ENCODE data around the gene ANKAR.
"Not testable (repeated sequence)": the region's sequence is repeated elsewhere in the genome, so short reads cannot be mapped to it uniquely, and the experiment has no call there.

ANKAR gene, protein sequence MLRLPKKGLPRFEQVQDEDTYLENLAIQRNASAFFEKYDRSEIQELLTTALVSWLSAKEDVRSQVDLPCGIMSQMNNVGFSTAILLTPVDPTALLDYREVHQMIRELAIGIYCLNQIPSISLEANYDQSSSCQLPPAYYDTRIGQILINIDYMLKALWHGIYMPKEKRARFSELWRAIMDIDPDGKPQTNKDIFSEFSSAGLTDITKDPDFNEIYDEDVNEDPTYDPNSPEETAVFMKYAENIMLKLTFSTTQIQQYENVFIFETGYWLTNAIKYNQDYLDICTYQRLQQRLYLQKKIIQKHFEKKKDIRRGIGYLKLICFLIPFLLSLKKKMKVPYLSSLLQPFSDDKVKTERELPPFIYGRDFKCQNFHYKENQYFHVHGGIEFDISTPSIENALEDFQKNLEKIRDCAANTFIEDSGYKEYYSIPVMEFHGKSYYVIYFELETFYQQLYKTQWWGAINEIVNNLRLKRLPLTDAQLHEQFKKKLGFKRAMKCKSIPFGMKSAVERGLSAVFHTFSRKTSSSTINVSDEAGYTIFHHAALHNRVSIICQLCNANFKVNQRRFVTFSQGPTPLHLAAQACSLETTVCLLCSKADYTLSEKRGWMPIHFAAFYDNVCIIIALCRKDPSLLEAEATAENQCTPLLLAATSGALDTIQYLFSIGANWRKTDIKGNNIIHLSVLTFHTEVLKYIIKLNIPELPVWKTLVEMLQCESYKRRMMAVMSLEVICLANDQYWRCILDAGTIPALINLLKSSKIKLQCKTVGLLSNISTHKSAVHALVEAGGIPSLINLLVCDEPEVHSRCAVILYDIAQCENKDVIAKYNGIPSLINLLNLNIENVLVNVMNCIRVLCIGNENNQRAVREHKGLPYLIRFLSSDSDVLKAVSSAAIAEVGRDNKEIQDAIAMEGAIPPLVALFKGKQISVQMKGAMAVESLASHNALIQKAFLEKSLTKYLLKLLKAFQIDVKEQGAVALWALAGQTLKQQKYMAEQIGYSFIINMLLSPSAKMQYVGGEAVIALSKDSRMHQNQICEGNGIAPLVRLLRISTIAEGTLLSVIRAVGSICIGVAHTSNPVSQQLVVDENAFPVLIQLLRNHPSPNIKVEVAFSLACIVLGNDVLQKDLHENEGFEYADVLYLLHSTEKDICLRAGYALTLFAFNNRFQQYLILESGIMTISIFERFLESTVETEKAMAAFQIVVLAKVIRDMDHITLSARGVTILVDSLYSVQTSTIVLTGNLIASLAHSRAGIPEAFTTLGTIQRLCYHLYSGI (N-terminal part only)

DNA sequence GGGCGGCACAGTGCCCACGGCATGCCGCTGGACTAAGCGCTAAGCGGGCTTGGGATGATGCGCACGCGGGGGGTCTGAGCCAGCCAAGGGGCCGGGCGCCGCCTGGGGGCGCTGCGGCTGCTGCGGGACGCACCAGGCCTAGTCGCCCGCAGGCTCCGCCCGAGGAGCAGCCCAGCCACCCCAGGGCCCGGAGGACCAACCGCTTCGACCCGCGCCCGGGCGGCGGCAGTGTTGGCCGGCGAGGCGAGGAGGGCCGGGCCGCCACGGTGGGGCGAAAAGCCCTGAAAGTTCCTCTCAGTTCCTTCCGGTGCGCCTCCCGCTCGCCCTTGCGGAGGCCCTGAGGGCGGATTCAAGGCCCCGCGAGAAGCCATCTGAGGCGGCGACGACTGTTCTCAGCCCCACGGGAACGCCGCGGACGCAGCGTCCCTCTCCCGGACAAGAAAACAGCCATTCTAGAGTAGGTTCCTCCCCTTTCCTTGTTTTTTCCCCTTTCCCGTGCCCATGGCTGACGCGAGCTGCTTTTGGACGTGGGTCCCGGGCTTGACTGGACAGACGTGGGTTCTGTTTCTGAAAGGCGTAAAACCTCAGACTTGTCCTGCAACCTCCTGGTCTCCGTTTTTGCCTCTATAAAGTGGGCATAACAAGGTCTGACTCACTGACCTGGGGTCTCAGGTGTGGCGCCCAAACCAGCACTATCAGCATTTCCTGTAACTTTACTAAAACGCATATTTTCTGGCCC is at the start of gene ANKAR:
ANKAR (plus strand) TSS at position 297 of the 739 bp plus-strand sequence. CDS start 1,821 bp downstream, outside the sequence.
- DNase-seq (ENCODE audit: extremely low read depth in 1 of 2, low read depth in 1 of 2), result peak; percentile 45 to 70

DNA sequence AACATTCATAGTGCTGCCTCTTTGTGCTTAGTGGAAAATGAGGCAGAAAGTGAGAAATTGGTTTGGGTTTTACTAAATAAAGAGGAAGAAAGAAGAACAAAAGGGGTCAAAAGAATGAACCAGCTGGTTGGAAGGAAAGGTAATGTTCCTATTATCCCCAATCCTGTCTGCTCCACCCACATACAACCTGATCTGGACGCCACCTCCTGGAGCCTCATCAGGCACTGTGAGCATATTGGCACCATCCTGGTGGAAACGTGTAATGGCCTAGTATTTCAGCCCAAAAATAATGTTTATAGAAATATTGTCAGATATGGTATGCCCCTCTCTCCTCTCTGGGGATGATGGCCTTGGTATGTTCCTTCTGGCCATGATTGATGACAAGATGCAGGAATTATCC is 48.8 kb upstream of the ANKAR start:
- no peak for DNase-seq (ENCODE audit: extremely low read depth in 1 of 2, low read depth in 1 of 2)

DNA sequence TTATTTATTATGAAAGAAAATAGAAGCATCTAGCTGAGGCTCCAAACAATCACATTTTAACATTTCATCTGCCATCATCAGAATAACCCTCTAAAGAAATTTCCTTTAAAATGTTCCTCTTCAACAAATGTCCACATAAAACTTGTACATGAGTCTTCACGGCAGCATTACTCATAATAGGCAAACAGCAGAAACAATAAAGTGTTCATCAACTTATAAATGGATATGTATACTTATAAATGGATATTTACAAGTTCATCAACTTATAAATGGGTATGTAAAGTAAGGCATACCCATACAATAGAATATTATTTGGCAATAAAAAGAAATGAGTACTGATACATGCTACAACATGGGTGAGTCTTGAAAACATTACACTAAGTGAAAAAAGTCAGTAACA is 46.7 kb upstream of the ANKAR start:
- no peak for DNase-seq (ENCODE audit: extremely low read depth in 1 of 2, low read depth in 1 of 2)

DNA sequence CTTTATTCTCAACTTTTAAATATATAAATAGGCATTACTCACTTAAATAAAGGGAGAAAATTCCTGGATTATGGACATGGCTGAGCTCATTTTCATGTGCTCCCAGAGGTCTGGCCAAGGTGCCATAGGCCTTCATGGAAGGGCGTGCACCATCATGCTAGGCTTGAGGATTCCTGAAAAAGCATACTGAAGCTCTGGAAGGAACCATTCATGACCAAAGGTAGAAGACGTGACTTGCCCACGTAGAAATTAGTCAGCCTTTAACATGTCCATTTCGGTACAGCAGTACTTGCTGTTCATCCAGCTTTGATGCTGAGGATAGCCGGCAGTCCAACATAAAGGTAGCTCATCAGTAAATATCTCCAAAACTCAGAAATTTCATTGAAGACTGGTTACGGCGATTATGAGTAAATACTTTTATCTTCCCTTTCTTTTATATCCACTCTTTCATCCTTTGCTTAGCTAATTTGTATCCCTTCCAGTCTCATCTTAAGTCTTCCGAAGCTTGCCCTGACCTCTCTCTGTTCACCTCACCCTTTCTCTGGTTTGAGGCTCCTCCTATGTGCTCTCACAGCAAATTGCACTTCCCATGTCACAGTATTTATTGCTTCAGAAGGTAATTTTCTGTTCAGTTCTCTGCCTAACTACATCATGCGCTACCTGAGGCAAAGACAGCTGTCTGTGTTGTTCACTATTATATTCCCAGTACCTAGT is 45.5 kb upstream of the ANKAR start:
- no peak for DNase-seq (ENCODE audit: extremely low read depth in 1 of 2, low read depth in 1 of 2)

DNA sequence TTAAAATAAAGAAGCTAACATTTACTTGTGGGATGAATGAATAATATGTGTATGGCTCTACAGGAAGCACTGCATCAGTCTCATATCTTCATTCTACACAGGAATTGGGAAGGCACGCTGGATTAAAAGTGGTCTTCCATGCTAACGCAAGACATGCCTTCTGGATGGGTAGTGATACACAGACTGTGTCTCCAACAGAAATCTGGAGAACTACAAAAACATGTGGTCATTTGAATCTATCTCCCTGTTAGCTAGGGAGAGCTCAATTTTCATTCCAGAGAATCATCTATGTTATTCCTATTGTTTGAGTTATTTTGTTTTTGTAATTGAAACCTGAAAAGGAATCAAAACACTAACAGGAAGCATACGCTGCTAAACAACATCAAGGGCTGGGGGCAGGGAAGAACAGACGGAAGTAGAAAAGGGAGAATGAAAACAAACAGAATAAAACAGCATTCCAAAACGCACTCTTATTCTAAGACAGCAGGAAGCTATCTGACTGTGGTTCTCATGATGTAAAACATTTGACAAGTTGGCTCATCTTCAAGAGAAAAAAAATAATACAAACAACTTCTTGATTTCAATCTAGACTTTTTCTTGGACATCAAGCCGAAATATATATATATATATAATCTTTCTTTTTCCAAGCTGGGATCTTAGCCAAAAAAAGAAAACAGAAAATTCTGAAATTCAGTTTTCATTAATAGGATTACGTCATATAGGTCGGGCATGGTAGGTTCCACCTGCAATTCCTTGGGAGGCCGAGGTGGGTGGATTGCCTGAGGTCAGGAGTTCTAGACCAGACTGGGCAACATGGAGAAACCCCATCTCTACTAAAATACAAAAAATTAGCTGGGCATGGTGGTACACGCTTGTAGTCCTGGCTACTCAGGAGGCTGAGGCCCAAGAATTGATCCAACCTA is 44.7 kb upstream of the ANKAR start:
- DNase-seq (ENCODE audit: extremely low read depth in 1 of 2, low read depth in 1 of 2), result no peak

DNA sequence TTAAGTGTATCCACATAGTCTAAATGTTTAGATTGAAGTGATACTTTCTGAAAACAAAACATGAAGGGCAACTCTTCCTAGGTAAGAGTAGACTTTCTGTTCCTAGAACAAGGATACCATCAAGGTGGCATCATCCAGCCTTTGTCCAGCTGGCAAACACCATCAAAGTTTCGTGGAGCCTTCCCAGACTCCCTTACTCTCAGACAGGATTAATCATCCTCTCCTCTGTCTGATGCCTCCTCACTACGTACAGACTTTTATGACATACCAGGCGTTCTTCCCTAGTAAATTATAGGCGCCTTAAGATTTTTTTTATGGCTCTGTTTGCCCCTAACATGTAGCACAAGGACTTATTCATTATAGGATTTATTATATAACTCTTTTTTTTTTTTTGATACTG is 42.6 kb upstream of the ANKAR start:
- DNase-seq (ENCODE audit: extremely low read depth in 1 of 2, low read depth in 1 of 2), result no peak

DNA sequence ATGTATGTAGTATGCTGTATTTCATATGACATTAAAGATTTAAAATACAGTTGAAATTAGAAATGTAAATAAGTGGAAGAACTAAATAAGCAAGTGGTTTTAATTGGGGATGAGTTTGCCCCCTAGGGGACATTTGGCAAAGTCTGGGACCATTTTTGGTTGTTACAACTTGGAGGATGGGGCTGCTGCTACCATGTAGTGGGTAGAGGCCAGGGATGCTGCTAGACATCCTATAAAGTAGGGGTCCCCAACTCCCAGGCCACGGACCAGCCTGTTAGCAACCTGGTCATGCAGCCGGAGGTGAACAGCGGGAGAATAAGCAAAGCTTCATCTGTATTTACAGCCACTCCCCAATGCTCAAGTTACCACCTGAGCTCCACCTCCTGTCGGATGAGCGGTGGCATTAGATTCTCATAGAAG is 41.1 kb upstream of the ANKAR start:
- DNase-seq (ENCODE audit: extremely low read depth in 1 of 2, low read depth in 1 of 2), result no peak

DNA sequence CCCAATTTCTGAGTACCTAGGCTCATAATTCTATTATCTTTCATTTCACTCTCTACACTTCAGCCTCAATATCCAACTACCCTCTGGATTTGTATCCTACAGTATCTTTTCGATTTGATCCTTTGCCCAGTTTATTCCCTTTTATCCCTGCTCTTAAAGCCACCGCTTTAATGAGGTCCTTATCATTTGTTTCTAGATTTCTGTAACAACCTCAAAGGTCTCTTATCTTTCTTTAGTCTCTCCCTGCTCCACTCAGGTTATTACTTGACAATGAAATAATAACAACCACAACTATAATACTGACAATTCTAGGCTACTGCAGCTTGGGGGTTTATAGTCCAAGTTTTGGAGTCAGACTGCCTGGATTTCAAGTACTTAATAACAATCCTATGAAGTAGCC is 39.1 kb upstream of the ANKAR start:
- DNase-seq (ENCODE audit: extremely low read depth in 1 of 2, low read depth in 1 of 2), result no peak

DNA sequence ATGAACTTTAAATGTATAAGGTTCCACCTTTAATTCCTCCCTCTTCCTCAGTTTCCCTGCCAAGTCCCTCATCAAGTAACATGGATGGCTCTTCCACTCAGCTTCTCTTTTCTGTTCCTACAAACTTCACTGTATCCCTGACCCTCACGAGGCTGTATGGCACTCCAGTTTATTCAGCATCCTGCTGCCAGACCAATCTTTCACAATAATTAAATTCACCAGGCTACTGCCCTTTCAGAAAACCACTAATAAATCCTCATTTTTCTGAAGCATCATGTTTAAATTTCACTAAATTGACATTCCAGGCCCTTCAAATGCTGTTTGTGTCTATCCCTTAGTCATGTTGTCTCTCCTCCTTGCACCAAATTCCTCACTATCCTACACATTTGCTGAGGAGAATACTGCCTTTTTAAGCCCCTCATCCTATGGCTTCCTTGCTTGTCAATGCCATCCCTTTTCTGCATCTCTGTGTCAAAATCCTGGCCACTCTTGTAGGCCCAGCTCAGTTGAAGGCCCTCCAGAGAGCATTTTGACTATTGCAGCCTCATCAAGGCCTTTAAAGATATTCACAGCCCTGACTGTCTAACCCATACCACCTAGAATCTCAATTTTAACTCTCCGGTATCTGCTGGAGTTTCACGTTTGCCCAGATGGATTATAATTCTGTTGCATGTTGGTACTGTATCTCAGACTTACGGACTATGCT is 36.0 kb upstream of the ANKAR start:
- DNase-seq (ENCODE audit: extremely low read depth in 1 of 2, low read depth in 1 of 2), result no peak

DNA sequence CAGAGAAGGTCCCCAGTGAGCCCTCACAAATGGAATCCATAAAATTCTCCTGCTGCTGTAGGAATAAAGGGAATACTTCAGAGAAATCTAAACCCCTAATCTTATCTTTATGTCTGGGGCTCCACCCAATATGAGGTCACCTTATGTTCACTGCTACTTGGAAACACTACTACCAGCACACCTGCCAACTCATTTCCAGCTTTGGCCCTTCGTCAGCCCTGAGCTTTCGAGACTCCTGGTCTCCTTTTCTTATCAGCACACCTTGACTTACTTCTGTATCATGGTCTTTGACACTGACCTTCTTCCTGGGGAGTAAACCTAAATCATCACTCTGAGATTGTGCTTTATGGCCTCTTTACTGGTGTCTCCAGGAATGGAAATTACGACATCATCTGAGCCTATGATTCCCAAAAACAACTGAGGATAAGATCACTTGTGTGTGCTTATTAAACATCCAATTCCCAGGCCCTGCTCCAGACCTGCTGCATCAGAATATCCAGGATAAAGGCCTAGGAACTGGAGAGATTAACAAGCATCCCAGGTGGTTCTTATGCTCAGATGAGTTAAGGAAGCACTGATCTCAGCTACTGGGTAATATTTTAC is 35.4 kb upstream of the ANKAR start:
- no peak for DNase-seq (ENCODE audit: extremely low read depth in 1 of 2, low read depth in 1 of 2)

DNA sequence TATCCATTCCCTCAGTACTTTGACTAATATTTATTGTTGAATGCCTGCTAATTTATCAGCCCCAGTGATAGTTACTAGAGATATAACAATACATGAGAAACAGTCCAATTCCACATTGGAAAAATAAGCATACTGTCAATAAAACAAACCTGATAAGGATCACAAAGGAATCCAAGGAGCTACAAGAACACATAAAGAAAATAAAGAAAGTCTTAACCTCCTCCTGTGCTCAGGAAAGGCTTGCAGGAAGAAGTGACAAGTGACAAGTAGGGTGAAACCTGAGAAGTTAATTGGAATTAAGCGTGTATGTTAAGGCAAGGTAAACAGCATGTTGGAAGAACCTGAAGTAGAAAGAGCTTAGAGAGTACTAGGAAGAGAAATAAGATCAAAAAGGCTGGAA is 33.5 kb upstream of the ANKAR start:
- no peak for DNase-seq (ENCODE audit: extremely low read depth in 1 of 2, low read depth in 1 of 2)

DNA sequence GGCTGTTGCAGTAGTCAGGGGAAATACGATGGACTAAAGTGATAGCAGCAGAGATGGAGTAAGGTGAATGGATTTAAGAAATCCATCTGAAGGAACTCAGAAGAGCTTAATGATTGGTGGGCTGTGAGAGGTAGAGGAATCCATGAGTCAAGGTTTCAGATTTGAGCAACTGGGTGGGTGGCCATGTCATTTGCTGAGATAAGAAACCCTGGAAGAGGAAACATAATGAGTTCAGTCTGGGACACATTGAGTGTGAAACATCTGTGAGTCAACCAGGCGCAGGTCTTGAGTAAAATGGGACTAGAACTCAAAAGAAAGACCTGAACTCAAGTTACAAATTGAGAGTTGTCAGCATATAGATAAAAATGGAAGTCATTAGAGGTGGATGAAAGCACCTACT is 32.9 kb upstream of the ANKAR start:
- no peak for DNase-seq (ENCODE audit: extremely low read depth in 1 of 2, low read depth in 1 of 2)

DNA sequence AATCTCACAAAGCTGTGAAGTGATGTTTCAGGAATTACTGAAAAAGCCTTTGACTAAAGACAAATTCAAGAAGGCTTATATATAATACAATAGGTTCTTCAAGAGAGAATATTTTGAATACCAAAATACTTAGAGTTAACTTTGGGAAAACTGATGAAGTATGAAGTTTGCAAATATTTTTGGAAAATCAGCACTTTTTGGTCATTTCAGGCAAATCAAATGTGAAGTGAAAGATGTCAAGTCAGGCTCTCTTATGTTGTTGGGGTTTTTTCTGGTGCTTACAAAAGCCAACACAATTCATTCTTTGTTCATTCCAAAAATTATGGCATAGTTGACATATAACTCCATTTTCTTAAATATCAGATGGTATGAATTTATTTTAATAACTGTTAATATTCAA is 27.9 kb upstream of the ANKAR start:
- no peak for DNase-seq (ENCODE audit: extremely low read depth in 1 of 2, low read depth in 1 of 2)

DNA sequence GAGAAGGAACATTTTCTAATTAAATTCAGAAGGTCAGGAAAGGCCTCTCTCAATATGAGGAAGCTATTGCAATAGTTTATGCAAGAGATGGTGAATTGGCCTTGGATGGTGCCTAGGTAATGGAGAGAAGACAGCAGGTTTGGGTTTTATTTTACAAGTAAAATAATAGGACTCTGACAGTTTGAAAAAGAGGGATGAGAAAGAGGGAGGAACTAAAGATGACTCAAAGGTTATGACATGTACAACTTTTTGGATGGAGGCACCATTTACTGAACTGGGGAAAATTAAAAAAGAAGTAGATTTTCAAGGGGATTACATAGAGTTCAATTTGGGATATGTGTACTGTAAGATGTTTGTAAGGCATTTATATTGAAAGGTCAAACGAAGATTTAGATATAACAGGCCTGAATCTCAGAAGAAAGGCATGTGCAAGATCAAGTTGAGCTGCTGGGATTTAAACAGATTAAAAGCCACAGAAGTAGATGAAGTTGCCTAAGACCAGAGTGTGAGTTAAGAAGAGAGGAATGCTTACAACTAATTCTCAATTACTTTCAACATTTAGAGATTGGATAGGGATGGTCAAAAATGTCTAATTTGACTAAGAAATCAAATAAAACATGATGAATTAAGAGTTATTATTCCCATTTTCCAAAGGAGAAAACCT is 25.5 kb upstream of the ANKAR start:
- DNase-seq (ENCODE audit: extremely low read depth in 1 of 2, low read depth in 1 of 2), result no peak

DNA sequence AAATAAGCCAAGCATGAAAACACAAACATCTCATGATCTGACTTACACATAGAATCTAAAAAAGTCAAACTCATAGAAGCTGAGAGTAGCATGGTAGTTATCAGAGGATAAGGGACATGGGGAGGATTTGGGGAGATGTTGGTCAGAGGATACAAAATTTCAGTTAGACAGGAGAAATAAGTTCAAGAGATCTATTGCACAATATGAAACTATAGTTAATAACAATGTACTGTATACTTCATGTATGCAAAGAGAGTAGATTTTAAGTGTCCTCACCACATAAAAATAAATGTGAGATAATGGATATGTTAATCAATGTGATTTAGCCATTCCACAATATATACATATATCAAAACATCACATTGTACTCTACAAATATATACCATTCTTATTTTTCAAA is 23.2 kb upstream of the ANKAR start:
- DNase-seq (ENCODE audit: extremely low read depth in 1 of 2, low read depth in 1 of 2), result no peak

DNA sequence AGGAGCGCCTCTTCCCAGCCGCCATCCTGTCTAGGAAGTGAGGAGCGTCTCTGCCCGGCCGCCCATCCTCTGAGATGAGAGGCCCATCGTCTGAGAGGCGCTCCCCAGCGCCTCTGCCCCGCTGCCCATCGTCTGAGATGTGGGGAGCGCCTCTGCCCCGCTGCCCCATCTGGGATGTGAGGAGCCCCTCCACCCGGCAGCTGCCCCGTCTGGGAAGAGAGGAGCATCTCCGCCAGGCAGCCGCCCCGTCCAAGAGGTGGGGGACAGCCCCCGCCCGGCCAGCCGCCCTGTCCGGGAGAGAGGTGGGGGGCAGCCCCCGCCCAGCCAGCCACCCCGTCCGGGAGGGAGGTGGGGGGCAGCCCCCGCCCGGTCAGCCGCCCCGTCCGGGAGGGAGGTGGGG is 21.0 kb upstream of the ANKAR start:
- not testable (repeated sequence) for DNase-seq (ENCODE audit: extremely low read depth in 1 of 2, low read depth in 1 of 2)

DNA sequence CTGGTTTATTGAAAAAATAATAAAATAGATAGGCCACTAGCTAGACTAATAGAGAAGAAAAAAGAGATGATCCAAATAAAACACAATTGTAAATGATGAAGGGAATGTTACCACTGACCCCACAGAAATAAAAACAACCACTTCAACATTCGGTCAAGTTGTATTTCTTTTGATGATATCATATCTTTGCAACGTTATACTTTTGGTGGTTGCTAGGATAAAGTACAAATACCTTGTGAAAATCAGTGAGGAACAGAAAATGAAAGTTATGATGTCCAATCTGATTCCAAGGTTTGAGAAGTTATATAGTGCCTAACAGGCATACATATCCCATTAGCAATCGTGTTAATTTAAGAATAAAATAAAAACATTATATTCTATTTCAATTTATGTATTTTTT is 19.8 kb upstream of the ANKAR start:
- DNase-seq (ENCODE audit: extremely low read depth in 1 of 2, low read depth in 1 of 2), result no peak
